ENCODE data around the gene RAD51D. TPM values are rescaled to one million over a fixed set of nuclear protein-coding genes. Genes with fewer than 3 reads are reported as not detected.

The RAD51D gene
- total RNA-seq, 1 donor from 2014 or later = 22.9 TPM

GRCh38 chr17:35103271-35103670 lies 16.4 kb downstream of the RAD51D start:
- no peak for TF ChIP-seq CTCF (IDR thresholded peaks at IDR 0.05)
- DNase-seq = no peak
- Mint-ChIP-seq H3K9me3 (peaks cover 9% of the 10 kb centered on the region), H3K4me3 (no peak overlapping the region), H3K4me1 (no peaks in the 10 kb centered on the region), H3K27me3 (no peaks in the 10 kb centered on the region), H3K36me3 (ENCODE audit: low read depth) (peaks cover 67% of the 10 kb centered on the region), H3K27ac (no peak overlapping the region)
- CTCF ChIA-PET = no interaction called here
- POLR2A ChIA-PET = interaction anchor here (0.7 kb wide), 1 partner anchor 11 kb away, joined by 3 read pairs; no protein-coding TSS in a partner anchor
- intact Hi-C loops (cut with micrococcal nuclease) = no loop called here
- ATAC-seq (ENCODE audit: low read depth) = no peak

DNA sequence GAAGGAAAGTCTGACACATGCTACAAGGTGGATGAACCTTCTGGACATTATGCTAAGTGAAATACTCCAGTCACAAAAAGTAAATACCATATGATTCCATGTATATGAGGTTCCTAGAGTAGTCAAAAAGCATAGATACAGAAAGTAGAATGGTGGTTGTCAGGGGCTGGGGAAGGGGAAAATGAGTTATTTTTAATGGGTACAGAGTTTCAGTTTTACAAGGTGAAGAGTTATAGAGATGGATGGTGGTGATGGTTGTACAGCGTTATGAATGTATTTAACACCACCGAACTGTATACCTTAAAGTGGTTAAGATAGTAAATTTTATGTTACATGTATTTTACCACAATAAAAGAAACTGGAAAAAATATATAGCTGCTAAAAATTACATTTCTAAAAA lies 17.9 kb downstream of the RAD51D start:
- intact Hi-C loops (cut with micrococcal nuclease) = no loop called here
- Mint-ChIP-seq H3K4me1 (no peaks in the 10 kb centered on the region), H3K36me3 (ENCODE audit: low read depth) (peaks cover 67% of the 10 kb centered on the region), H3K27ac (no peak overlapping the region), H3K9me3 (peaks cover 9% of the 10 kb centered on the region), H3K27me3 (no peaks in the 10 kb centered on the region), H3K4me3 (no peak overlapping the region)
- TF ChIP-seq CTCF (IDR thresholded peaks at IDR 0.05) = no peak
- ChIA-PET POLR2A (no interaction called here), CTCF (no interaction called here)
- no peak for DNase-seq
- no peak for ATAC-seq (ENCODE audit: low read depth)

DNA sequence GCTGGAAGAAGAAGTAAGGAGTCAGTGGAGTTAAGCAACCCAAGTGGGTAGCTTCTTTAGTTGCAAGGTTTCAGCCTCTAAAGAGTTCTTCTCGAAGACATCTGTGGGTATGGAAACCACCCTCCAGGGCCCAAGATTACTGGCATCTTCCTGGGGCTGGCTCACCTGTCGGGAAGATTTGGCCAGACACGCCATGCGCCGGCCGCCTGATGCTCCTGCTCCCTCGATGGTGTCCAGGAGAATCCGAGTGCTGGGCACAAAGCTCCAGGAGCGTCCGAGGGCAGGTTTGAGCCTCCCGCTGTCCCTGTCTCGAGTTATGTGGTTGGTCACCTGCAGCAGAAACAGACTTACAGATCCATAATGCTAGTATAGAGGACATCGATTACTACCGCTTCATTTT lies 18.6 kb downstream of the RAD51D start:
- ChIA-PET CTCF (no interaction called here), POLR2A (no interaction called here)
- Mint-ChIP-seq H3K9me3 (peaks cover 5% of the 10 kb centered on the region), H3K27ac (no peak overlapping the region), H3K27me3 (no peaks in the 10 kb centered on the region), H3K4me1 (no peaks in the 10 kb centered on the region), H3K4me3 (no peak overlapping the region), H3K36me3 (ENCODE audit: low read depth) (peaks cover 60% of the 10 kb centered on the region)
- intact Hi-C loops (cut with micrococcal nuclease) = no loop called here
- TF ChIP-seq CTCF (IDR thresholded peaks at IDR 0.05) = no peak
- no peak for DNase-seq
- ATAC-seq (ENCODE audit: low read depth) = no peak

- Mint-ChIP-seq H3K36me3 (ENCODE audit: low read depth) (peaks cover 49% of the 10 kb centered on the region), H3K4me3 (no peak overlapping the region), H3K9me3 (no peaks in the 10 kb centered on the region), H3K4me1 (no peaks in the 10 kb centered on the region), H3K27ac (no peak overlapping the region), H3K27me3 (no peaks in the 10 kb centered on the region)
- intact Hi-C loops (cut with micrococcal nuclease) = no loop called here
- no peak for TF ChIP-seq CTCF (IDR thresholded peaks at IDR 0.05)
- DNase-seq (no peak), ATAC-seq (ENCODE audit: low read depth) (no peak)
- POLR2A ChIA-PET = no interaction called here
- CTCF ChIA-PET = no interaction called here
These were observed 19.8 kb downstream of the RAD51D start for GRCh38 chr17:35099908-35100307.

DNA sequence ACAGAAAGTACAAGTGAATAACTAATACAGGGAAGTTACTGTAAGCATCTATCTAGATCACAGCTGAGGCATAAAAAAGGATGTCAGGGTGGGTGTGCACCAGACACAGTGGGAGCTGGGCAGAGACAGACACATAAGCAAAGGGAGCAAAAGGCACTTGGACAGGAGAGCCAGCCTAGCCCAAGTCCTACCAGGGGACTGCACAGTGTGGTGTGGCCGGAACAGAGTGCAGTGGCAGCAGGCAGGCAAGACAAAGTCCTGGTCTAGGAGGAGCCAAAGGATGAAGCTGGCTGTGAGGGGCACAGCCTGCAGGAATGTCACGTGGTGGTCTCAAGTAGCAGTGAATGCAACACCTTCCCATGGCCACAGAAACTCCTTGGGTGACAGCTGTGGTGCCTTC lies 21.9 kb downstream of the RAD51D start:
- Mint-ChIP-seq H3K36me3 (ENCODE audit: low read depth) (peaks cover 38% of the 10 kb centered on the region), H3K27me3 (no peaks in the 10 kb centered on the region), H3K4me3 (no peak overlapping the region), H3K9me3 (no peaks in the 10 kb centered on the region), H3K4me1 (no peaks in the 10 kb centered on the region), H3K27ac (no peak overlapping the region)
- intact Hi-C loops (cut with micrococcal nuclease) = no loop called here
- ATAC-seq (ENCODE audit: low read depth) (no peak), DNase-seq (no peak)
- POLR2A ChIA-PET = interaction anchor here (0.5 kb wide), 1 partner anchor 115 kb away, joined by 3 read pairs; no protein-coding TSS in a partner anchor
- CTCF ChIA-PET = no interaction called here
- no peak for TF ChIP-seq CTCF (IDR thresholded peaks at IDR 0.05)

Measured in activated B cell treated with CpG ODN at 0.5 μM for 24 hours (primary cell).